HFFc6 (cell line): Measurements from ENCODE around the gene DDR2. TPM values are rescaled to one million over a fixed set of nuclear protein-coding genes. Genes with fewer than 3 reads are reported as not detected.
A peak's percentile ranks its signal among the peaks of the same experiment; 100 is the strongest.

Source experiments
- DNase-seq: peaks from one replicate; pipeline ENCODE4 v3.0.0-alpha.2; 2018
- H3K27ac Mint-ChIP-seq: 2 replicates; pipeline ENCODE4 v1.8.0; 2020; ENCODE audit warnings: mild to moderate bottlenecking, mixed read lengths
- H3K27me3 Mint-ChIP-seq: 2 replicates; pipeline ENCODE4 v1.8.0; 2021; ENCODE audit warnings: mild to moderate bottlenecking, moderate library complexity, mixed read lengths; ENCODE audit not compliant: insufficient read depth
- H3K36me3 Mint-ChIP-seq: 2 replicates; pipeline ENCODE4 v1.8.0; 2021; ENCODE audit warnings: low read depth, mixed read lengths
- H3K4me1 Mint-ChIP-seq: 2 replicates; pipeline ENCODE4 v1.8.0; 2020; ENCODE audit warnings: low read depth, mixed read lengths
- H3K4me3 Mint-ChIP-seq: 2 replicates; pipeline ENCODE4 v1.8.0; 2020; ENCODE audit warnings: mild to moderate bottlenecking, moderate library complexity, mixed read lengths
- H3K9me3 Mint-ChIP-seq: 2 replicates; pipeline ENCODE4 v1.8.0; 2020; ENCODE audit warnings: mild to moderate bottlenecking, mixed read lengths
- CTCF ChIP-seq: fragments of 200-600 bp; sonication (generic); IDR thresholded peaks from 2 replicates; pipeline ENCODE4 v1.5.0; 2021; ENCODE audit warnings: antibody characterized with exemption, mild to moderate bottlenecking
- total RNA-seq, 6 experiments: library from RNA; stranded (reverse); fragmentation: NEBNext Ultra II Directional; extraction: Animal tissue kit (Norgen Biotek cat#: 25700); gene quantifications; 2 replicates in 1 of 6; 3 replicates in 5 of 6; pipeline ENCODE4 v1.2.3, GENCODE V29; 2021

Gene DDR2
- total RNA-seq, 6 experiments from 2014 or later, result 154 to 218 (median 187) TPM

- TF ChIP-seq CTCF, result no peak; the same call in 1 of the 2 replicates
- peak overlapping the region; percentile 89 for H3K4me3 Mint-ChIP-seq
- no peak for DNase-seq
- H3K36me3 Mint-ChIP-seq, result no peaks in the 10 kb centered on the region
- H3K4me1 Mint-ChIP-seq, result peaks cover 37% of the 10 kb centered on the region
- no peak overlapping the region for H3K27ac Mint-ChIP-seq
- no peaks in the 10 kb centered on the region for H3K27me3 Mint-ChIP-seq
- no peaks in the 10 kb centered on the region for H3K9me3 Mint-ChIP-seq
These were observed 190.3 kb downstream of the DDR2 start for GRCh38 chr1:162822391-162823200.

- Mint-ChIP-seq H3K4me1 (peaks cover 31% of the 10 kb centered on the region), H3K4me3 (peak overlapping the region; percentile 89), H3K27me3 (no peaks in the 10 kb centered on the region; the same call in 1 of the 2 replicates), H3K27ac (no peak overlapping the region), H3K9me3 (no peaks in the 10 kb centered on the region), H3K36me3 (no peaks in the 10 kb centered on the region)
- TF ChIP-seq CTCF, result no peak
- no peak for DNase-seq
These were observed 191.0 kb downstream of the DDR2 start for GRCh38 chr1:162823231-162823630.

- no peaks in the 10 kb centered on the region for H3K36me3 Mint-ChIP-seq
- peaks cover 5% of the 10 kb centered on the region for H3K27me3 Mint-ChIP-seq
- no peak overlapping the region for H3K4me3 Mint-ChIP-seq
- H3K9me3 Mint-ChIP-seq, result no peaks in the 10 kb centered on the region
- peaks cover 29% of the 10 kb centered on the region for H3K4me1 Mint-ChIP-seq
- TF ChIP-seq CTCF, result no peak
- no peak overlapping the region for H3K27ac Mint-ChIP-seq
- peak; percentile 22 for DNase-seq
These were observed 191.7 kb downstream of the DDR2 start for GRCh38 chr1:162823771-162824525.

DNA sequence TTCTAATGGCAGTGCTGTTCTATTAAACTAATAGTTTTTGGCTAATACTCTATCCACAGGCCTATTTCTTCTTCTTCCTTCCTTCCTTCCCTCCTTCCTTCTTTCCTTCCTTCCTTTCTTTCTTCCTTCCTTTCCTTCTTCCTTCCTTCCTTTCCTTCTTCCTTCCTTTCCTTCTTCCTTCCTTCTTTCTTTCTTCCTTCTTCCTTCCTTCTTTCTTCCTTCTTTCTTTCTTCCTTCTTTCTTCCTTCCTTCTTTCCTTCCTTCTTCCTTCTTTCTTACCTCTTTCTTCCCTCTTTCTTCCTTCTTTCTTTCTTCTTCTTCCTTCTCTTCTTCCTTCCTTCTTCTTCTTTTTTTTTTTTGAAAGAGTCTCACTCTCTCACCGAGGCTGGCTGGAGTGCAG lies 197.0 kb downstream of the DDR2 start:
- Mint-ChIP-seq H3K36me3 (no peaks in the 10 kb centered on the region), H3K27me3 (peaks cover 15% of the 10 kb centered on the region), H3K4me1 (peaks cover 10% of the 10 kb centered on the region), H3K4me3 (no peak overlapping the region), H3K27ac (no peak overlapping the region), H3K9me3 (no peaks in the 10 kb centered on the region)
- no peak for DNase-seq
- TF ChIP-seq CTCF, result no peak

- no peak for TF ChIP-seq CTCF
- Mint-ChIP-seq H3K27ac (no peak overlapping the region), H3K36me3 (no peaks in the 10 kb centered on the region), H3K4me3 (no peak overlapping the region), H3K27me3 (peaks cover 18% of the 10 kb centered on the region), H3K4me1 (peaks cover 9% of the 10 kb centered on the region; the same call in 1 of the 2 replicates), H3K9me3 (no peaks in the 10 kb centered on the region)
- no peak for DNase-seq
These were observed 200.2 kb downstream of the DDR2 start for GRCh38 chr1:162832470-162832869.
